Measurements from ENCODE around the gene CA5A. TPM values are rescaled to one million over a fixed set of nuclear protein-coding genes. Genes with fewer than 3 reads are reported as not detected.

CA5A gene
- total and polyA plus RNA-seq, 9 of the 15 experiments (the other 6 are each of a cell fraction or from before 2014, with no cell fraction given) = not detected

DNA sequence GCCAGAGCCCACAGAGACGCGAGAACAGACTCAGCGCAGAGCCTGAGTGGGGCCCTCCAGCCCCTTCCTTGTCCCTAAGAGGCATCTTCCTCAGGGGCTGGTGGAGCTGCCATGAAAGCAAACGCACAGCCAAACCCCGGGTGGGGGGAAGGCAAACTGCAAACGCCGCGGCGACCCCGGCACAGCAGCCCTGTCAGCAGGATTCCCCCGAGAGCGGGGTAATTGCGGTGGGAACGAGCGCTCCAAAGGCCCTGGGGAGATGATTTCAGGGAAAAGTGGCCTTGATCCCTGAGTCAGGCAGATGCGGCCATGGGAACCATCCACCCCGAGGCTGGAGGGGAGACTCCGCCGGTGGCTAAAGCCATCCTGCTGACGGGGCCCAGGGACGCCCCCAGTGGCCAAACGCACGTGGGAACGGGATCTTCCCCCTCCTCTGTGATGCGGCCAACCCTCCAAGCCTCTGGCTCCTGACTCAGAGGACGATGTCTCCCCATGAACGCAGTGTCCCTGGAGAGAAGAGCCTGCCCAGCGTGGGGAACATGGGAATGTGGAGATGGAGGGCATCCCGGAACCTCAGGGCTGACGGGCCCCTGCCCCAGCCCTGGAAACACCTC lies 92.1 kb downstream of the CA5A start (continued):
- TF ChIP-seq, protein P1, sequence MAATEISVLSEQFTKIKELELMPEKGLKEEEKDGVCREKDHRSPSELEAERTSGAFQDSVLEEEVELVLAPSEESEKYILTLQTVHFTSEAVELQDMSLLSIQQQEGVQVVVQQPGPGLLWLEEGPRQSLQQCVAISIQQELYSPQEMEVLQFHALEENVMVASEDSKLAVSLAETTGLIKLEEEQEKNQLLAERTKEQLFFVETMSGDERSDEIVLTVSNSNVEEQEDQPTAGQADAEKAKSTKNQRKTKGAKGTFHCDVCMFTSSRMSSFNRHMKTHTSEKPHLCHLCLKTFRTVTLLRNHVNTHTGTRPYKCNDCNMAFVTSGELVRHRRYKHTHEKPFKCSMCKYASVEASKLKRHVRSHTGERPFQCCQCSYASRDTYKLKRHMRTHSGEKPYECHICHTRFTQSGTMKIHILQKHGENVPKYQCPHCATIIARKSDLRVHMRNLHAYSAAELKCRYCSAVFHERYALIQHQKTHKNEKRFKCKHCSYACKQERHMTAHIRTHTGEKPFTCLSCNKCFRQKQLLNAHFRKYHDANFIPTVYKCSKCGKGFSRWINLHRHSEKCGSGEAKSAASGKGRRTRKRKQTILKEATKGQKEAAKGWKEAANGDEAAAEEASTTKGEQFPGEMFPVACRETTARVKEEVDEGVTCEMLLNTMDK (IDR thresholded peaks at IDR 0.05; ENCODE audit: borderline replicate concordance, insufficient read depth, low read depth, low read length, poor library complexity, severe bottlenecking) = no peak
- TF ChIP-seq ZBTB8A (IDR thresholded peaks at IDR 0.05; ENCODE audit: partially characterized antibody) = no peak
- TF ChIP-seq, protein P2, sequence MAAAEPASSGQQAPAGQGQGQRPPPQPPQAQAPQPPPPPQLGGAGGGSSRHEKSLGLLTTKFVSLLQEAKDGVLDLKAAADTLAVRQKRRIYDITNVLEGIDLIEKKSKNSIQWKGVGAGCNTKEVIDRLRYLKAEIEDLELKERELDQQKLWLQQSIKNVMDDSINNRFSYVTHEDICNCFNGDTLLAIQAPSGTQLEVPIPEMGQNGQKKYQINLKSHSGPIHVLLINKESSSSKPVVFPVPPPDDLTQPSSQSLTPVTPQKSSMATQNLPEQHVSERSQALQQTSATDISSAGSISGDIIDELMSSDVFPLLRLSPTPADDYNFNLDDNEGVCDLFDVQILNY (CRISPR knock-in tag; IDR thresholded peaks at IDR 0.05) = no peak
- TF ChIP-seq LCOR (CRISPR knock-in tag; IDR thresholded peaks at IDR 0.05) = no peak
- TF ChIP-seq, protein P3, sequence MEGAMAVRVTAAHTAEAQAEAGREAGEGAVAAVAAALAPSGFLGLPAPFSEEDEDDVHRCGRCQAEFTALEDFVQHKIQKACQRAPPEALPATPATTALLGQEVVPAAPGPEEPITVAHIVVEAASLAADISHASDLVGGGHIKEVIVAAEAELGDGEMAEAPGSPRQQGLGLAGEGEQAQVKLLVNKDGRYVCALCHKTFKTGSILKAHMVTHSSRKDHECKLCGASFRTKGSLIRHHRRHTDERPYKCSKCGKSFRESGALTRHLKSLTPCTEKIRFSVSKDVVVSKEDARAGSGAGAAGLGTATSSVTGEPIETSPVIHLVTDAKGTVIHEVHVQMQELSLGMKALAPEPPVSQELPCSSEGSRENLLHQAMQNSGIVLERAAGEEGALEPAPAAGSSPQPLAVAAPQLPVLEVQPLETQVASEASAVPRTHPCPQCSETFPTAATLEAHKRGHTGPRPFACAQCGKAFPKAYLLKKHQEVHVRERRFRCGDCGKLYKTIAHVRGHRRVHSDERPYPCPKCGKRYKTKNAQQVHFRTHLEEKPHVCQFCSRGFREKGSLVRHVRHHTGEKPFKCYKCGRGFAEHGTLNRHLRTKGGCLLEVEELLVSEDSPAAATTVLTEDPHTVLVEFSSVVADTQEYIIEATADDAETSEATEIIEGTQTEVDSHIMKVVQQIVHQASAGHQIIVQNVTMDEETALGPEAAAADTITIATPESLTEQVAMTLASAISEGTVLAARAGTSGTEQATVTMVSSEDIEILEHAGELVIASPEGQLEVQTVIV (CRISPR knock-in tag; IDR thresholded peaks at IDR 0.05; ENCODE audit: borderline replicate concordance) = no peak
- TF ChIP-seq, protein P4, sequence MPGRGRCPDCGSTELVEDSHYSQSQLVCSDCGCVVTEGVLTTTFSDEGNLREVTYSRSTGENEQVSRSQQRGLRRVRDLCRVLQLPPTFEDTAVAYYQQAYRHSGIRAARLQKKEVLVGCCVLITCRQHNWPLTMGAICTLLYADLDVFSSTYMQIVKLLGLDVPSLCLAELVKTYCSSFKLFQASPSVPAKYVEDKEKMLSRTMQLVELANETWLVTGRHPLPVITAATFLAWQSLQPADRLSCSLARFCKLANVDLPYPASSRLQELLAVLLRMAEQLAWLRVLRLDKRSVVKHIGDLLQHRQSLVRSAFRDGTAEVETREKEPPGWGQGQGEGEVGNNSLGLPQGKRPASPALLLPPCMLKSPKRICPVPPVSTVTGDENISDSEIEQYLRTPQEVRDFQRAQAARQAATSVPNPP (IDR thresholded peaks at IDR 0.05; ENCODE audit: borderline replicate concordance, insufficient read depth, insufficient read length) = no peak
- TF ChIP-seq THRAP3 (IDR thresholded peaks at IDR 0.05; ENCODE audit: borderline replicate concordance) = no peak
- TF ChIP-seq CHD4 (IDR thresholded peaks at IDR 0.05; ENCODE audit: insufficient read depth, insufficient replicate concordance, low read depth, low read length, poor library complexity, severe bottlenecking) = no peak
- TF ChIP-seq STAT5B (CRISPR knock-in tag; IDR thresholded peaks at IDR 0.05) = no peak
- TF ChIP-seq POLR2G (IDR thresholded peaks at IDR 0.05; ENCODE audit: low read depth, low read length) = peak; percentile 54

All from K562 (cell line).